Astrocyte of the hippocampus (primary cell): ENCODE results near the gene ASB13.

ENCODE experiments used
- DNase-seq: peaks from one replicate; pipeline ENCODE4 v3.0.0; 2011; ENCODE audit warnings: low read depth, low spot score

Gene ASB13

DNA sequence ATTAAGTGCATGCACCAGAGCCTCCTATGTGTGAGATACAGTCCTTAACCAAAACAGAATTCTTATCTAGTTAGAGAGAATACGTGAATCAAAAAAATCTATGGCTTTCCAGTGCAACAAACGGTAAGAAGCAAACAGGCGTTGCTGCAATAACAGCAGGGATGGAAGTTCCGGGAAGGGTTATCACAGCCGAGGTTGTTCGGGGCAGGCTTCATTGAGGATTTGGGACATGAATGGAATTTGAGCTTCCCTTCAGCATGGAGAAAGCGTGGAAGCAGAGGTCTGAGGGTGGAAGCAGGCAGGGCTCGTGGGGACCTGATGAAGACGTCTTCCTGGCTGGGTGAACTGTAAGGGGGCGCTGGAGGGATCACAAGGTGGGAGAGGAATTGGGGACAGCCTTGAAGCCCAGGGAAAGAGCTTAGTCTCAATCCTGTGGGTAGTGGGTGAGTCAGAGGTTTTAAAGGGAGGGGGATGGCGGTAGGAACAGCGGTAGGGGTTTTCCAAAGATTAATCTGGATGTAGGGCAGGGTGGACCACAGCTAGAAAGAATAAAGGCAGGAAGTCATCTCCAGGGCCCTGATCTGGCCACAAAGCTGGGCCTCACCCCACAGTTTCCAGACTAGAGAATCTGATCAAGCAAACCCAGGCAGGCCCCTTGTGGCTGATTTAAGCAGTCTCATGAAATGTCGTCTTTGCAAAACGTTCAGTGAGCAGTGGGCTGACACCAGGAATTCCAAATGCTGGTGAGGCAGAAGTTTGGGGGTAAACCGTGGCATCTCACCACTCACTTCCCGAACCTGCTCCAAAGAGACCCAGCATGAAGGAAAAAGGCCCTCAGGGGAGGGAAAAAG, 76.5 kb downstream of the ASB13 start:
- peak; percentile 83 for DNase-seq

DNA sequence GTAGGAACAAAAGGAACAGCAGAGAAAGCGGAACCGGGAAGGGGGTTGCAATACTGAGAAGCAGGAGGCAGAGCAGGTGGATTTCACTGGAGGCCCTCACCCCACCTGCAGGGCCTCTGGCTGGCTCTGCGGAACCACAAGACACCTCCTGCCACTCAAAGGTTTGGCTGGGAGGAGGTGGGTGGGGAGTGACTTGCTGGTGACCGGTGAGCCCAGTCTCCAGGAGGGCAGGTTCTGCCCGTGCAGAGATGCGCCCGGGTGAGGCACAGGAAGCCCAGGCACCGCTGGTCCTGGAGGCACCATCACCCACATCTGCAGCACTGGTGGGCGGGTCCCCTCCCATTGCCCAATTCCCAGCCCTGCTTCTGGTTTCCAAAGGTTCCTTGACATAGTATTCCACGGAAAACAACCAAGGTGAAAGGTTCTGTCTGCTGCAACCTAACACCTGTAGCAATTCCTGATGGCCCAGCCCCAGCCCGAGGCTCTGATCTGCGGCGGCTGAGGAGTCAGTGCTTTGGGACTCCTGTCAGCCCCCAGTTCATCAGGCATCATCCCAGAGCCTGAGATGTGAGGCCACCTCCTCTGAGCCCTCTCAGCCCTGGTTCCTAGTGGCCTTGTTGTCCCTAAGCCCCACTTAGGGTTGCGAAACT, 77.3 kb downstream of the ASB13 start:
- no peak for DNase-seq
